Heart right ventricle (tissue), 16 donors: ENCODE data around the gene RSPO4. TPM values are rescaled to one million over a fixed set of nuclear protein-coding genes. Genes with fewer than 3 reads are reported as not detected.

Source experiments
- ATAC-seq, 8 donors: fragments of 200-7000 bp; cut with Tn5 transposase; one replicate each; pipeline ENCODE4 v1.9.1; 2020; ENCODE audit warnings: mild to moderate bottlenecking in 8 of 8, moderate library complexity in 8 of 8, moderate number of reproducible peaks in 1 of 8
- DNase-seq, 2 donors: peaks; one replicate each; pipeline ENCODE4 v3.0.0-alpha.2; 2020
- H3K27ac ChIP-seq, 10 donors: fragments of 200-600 bp; sonication (generic) in 2 of 10; one replicate each; pipeline versions ENCODE4 v1.5.0 to v1.8.0; 2020 to 2022; ENCODE audit warnings: mild to moderate bottlenecking in 3 of 10
- H3K27me3 ChIP-seq, 7 donors: fragments of 200-600 bp; one replicate each; pipeline ENCODE4 v1.8.0; 2021 to 2022; ENCODE audit warnings: mild to moderate bottlenecking in 2 of 7
- H3K36me3 ChIP-seq, 9 donors: fragments of 200-600 bp; sonication (generic) in 1 of 9; one replicate each; pipeline versions ENCODE4 v1.5.0 to v1.8.0; 2020 to 2022; ENCODE audit warnings: mild to moderate bottlenecking in 2 of 9
- H3K4me1 ChIP-seq, 9 donors: fragments of 200-600 bp; sonication (generic) in 1 of 9; one replicate each; pipeline versions ENCODE4 v1.5.0 to v1.8.0; 2020 to 2022; ENCODE audit warnings: mild to moderate bottlenecking in 4 of 9
- H3K4me3 ChIP-seq, 10 donors: fragments of 200-600 bp; sonication (generic) in 2 of 10; one replicate each; pipeline versions ENCODE4 v1.5.0 to v1.8.0; 2020 to 2022; ENCODE audit warnings: mild to moderate bottlenecking in 7 of 10, moderate library complexity in 2 of 10
- H3K9me3 ChIP-seq, 11 donors: fragments of 200-600 bp in 10 of 11; sonication (generic) in 2 of 11; one replicate each; pipeline versions ENCODE4 v1.5.0 to v1.8.0; 2013 to 2022; ENCODE audit warnings: mild to moderate bottlenecking in 2 of 11, control low read depth in 1 of 11, moderate library complexity in 1 of 11
- CTCF ChIP-seq, 9 donors: fragments of 200-600 bp; sonication (generic) in 2 of 9; IDR thresholded peaks; one replicate each; pipeline versions ENCODE4 v1.5.0 to v1.8.0; 2021 to 2022; ENCODE audit warnings: antibody characterized with exemption in 9 of 9, mild to moderate bottlenecking in 5 of 9, moderate library complexity in 1 of 9
- WGBS, 2 donors: extraction: QIAGEN DNeasy Blood & Tissue Kit; methylation state at CpG; one replicate each; pipeline ENCODE4 v1.1.7; 2013; ENCODE audit warnings: inconsistent platforms in 1 of 2; 5-methylcytosine and 5-hydroxymethylcytosine counted together
- intact Hi-C, 10 donors: fragments of 100-400 bp; cut with DNase I; formaldehyde crosslinking; loops; one replicate each; pipeline versions ENCODE4 v1.11.1 to v1.14.2; 2022
- polyA plus RNA-seq, 2 donors: library from polyadenylated mRNA; stranded (reverse); fragments of 200-250 nt; gene quantifications; one replicate each; pipeline ENCODE4 v1.2.3, GENCODE V29; 2013
- total RNA-seq, 10 donors: library from RNA; stranded (reverse); fragmentation: NEBNext Ultra II Directional in 3 of 10; extraction: Animal tissue kit (Norgen Biotek cat#: 25700) in 3 of 10; gene quantifications; one replicate each; pipeline versions ENCODE4 v1.2.1 to v1.2.4, GENCODE V29; 2021 to 2023
- donor health status: Arrhythmogenic right ventricular cardiomyopathy.
- donor health status: ischemic (EF 13 %, LVEDD 7.1; RV severe dilation, severe dysfunction).
- donor health status: healthy with polysubstance abuse.
- donor health status: DM: no; HTN: yes; CAD: no.
- donor health status: DM: no; HTN: no; CAD: no.
- donor health status: ischemic (EF 25% LVEDD 6.9; RV normal size, moderate dysfunction).
- donor health status: ischemic (EF 25% LVEDD 5.7; RV mildly dilated, moderate dysfunction).
- donor health status: healthy.
- donor health status: DM: yes; HTN: yes; CAD: no.
- donor health status: Ischemic cardiomyopathy.
- donor health status: ischemic (EF 35%, LVEDD 5.7; RV mildly dilated, moderate dysfunction).
- donor health status: nonischemic (EF 11% LVEDD 7.7; RV severe dilation, severe dysfunction).
- donor health status: DM: yes; HTN: yes; CAD: no.
- donor health status: PGD.
- donor health status: ischemic (EF 29% LVEDD 5.4; RV normal size, mild dysfunction).
- donor health status: nonischemic (EF 23%, LVEDD 6.1; RV moderate dilation, normal function).

Gene RSPO4
- total and polyA plus RNA-seq, 12 donors: 0.07 to 0.61 TPM; not detected in 10

GRCh38 chr20:967796-968742, 34.0 kb downstream of the RSPO4 start:
- WGBS, 2 donors: 87 to 89% methylated on average over 16 of the region's 16 CpGs
- intact Hi-C loops: loop anchor here in 3 of 10 donors (10.0 kb wide), 2 partner anchors 227 to 247 kb away; no protein-coding TSS in a partner anchor
- peaks cover 0 to 4% (median 0%) of the 10 kb centered on the region in 11 donors for H3K9me3 ChIP-seq
- TF ChIP-seq CTCF (IDR thresholded peaks at IDR 0.05): no peak
- peaks cover 0 to 49% (median 16%) of the 10 kb centered on the region in 7 donors for H3K27me3 ChIP-seq
- no peaks in the 10 kb centered on the region for H3K4me1 ChIP-seq
- DNase-seq (no peak), ATAC-seq (no peak)
- H3K36me3 ChIP-seq: no peaks in the 10 kb centered on the region
- H3K27ac ChIP-seq: no peak overlapping the region
- H3K4me3 ChIP-seq: no peak overlapping the region

- ATAC-seq (no peak), DNase-seq (no peak)
- Histone ChIP-seq H3K27me3 (peaks cover 0 to 60% (median 22%) of the 10 kb centered on the region in 7 donors), H3K4me1 (no peaks in the 10 kb centered on the region), H3K27ac (no peak overlapping the region), H3K4me3 (no peak overlapping the region), H3K36me3 (no peaks in the 10 kb centered on the region), H3K9me3 (peaks cover 0 to 4% (median 0%) of the 10 kb centered on the region in 11 donors)
- intact Hi-C loops: loop anchor here in 3 of 10 donors (10.0 kb wide), 2 partner anchors 229 to 249 kb away; no protein-coding TSS in a partner anchor
- 54 to 62% methylated on average over 9 of the region's 9 CpGs for WGBS, 2 donors
- TF ChIP-seq CTCF (IDR thresholded peaks at IDR 0.05): no peak
Observed at GRCh38 chr20:965956-966355, 36.2 kb downstream of the RSPO4 start.

GRCh38 chr20:963795-964194, 38.3 kb downstream of the RSPO4 start:
- 85 to 88% methylated on average over 10 of the region's 10 CpGs for WGBS, 2 donors
- Histone ChIP-seq H3K36me3 (no peaks in the 10 kb centered on the region), H3K9me3 (peaks cover 0 to 4% (median 0%) of the 10 kb centered on the region in 11 donors), H3K27ac (no peak overlapping the region), H3K4me1 (no peaks in the 10 kb centered on the region), H3K4me3 (no peak overlapping the region), H3K27me3 (peaks cover 0 to 74% (median 28%) of the 10 kb centered on the region in 7 donors)
- ATAC-seq: no peak
- no peak for DNase-seq
- TF ChIP-seq CTCF (IDR thresholded peaks at IDR 0.05): no peak
- intact Hi-C loops: loop anchor here in 3 of 10 donors (10.0 kb wide), 2 partner anchors 231 to 251 kb away; no protein-coding TSS in a partner anchor

- peaks cover 0 to 79% (median 32%) of the 10 kb centered on the region in 7 donors for H3K27me3 ChIP-seq
- H3K4me1 ChIP-seq: no peaks in the 10 kb centered on the region
- TF ChIP-seq CTCF (IDR thresholded peaks at IDR 0.05): no peak
- no peaks in the 10 kb centered on the region for H3K9me3 ChIP-seq
- no peaks in the 10 kb centered on the region for H3K36me3 ChIP-seq
- WGBS, 2 donors: 85 to 87% methylated on average over 8 of the region's 8 CpGs
- H3K27ac ChIP-seq: no peak overlapping the region
- DNase-seq: no peak
- intact Hi-C loops: loop anchor here in 3 of 10 donors (10.0 kb wide), 2 partner anchors 232 to 252 kb away; no protein-coding TSS in a partner anchor
- no peak for ATAC-seq
- H3K4me3 ChIP-seq: no peak overlapping the region
Observed at GRCh38 chr20:962683-963082, 39.4 kb downstream of the RSPO4 start.
